Adrenal gland (tissue), 5 donors: ENCODE results near the gene TRIM66.

Experiments
- CTCF ChIP-seq, 6 experiments: fragments of 450-650 bp in 4 of 6; fragments of 200-600 bp in 2 of 6; sonication (generic) in 1 of 6; IDR thresholded peaks; 1 replicate in 5 of 6; 2 replicates in 1 of 6; pipeline versions ENCODE4 v1.5.1 to v1.8.0; 2016 to 2021; ENCODE audit warnings: antibody characterized with exemption in 6 of 6, mild to moderate bottlenecking in 2 of 6, moderate library complexity in 1 of 6
- POLR2A ChIP-seq, 2 donors: fragments of 450-650 bp; IDR thresholded peaks; one replicate each; pipeline ENCODE4 v1.6.1; 2017; ENCODE audit warnings: antibody characterized with exemption in 2 of 2, mild to moderate bottlenecking in 2 of 2, moderate library complexity in 1 of 2
- donor health status: DM: no; HTN: no; CAD: no.

DNA sequence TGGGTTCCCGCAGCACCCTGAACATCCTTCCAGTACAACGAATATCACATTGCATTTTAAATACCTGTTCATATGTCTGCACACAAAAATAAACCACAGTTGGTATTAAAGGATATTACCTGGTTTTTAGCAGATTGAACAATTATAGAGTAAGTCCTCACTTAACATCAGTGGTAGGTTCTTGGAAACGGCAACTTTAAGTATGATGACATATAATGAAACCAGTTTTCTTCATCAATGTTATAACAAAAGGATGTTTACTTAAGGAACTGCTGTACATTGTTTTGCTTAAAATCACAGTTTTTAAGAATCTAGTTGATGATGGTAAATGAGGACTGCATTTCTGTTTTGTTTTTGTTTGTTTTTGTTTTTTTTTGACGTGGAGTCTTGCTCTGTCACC is 28.0 kb downstream of the TRIM66 start:
- TF ChIP-seq CTCF (IDR thresholded peaks at IDR 0.05) (no peak), POLR2A (IDR thresholded peaks at IDR 0.05) (no peak)
